Naive B cell (primary cell): ENCODE measurements around the gene ZNF683. TPM values are rescaled to one million over a fixed set of nuclear protein-coding genes. Genes with fewer than 3 reads are reported as not detected.
"Not testable (repeated sequence)": the region's sequence is repeated elsewhere in the genome, so short reads cannot be mapped to it uniquely, and the experiment has no call there.

ENCODE experiments used
- ATAC-seq, 2 donors: fragments of 150-1000 bp; cut with Tn5 transposase; 2 replicates each; pipeline ENCODE4 v1.10.0; 2021; ENCODE audit warnings: low read depth in 2 of 2, mild to moderate bottlenecking in 2 of 2, moderate library complexity in 2 of 2
- DNase-seq: peaks from one replicate; pipeline ENCODE4 v3.0.0; 2022
- H3K27ac Mint-ChIP-seq, 6 donors: one replicate each; pipeline ENCODE4 v1.8.0; 2020 to 2022; ENCODE audit warnings: mild to moderate bottlenecking in 6 of 6, mixed read lengths in 6 of 6, moderate library complexity in 5 of 6, inconsistent platforms in 2 of 6
- H3K27me3 Mint-ChIP-seq, 3 donors: one replicate each; pipeline ENCODE4 v1.8.0; 2021 to 2022; ENCODE audit warnings: mixed read lengths in 3 of 3, mild to moderate bottlenecking in 1 of 3
- H3K36me3 Mint-ChIP-seq, 2 donors: one replicate each; pipeline ENCODE4 v1.8.0; 2020 to 2022; ENCODE audit warnings: mixed read lengths in 2 of 2, inconsistent platforms in 1 of 2, mild to moderate bottlenecking in 1 of 2
- H3K4me1 Mint-ChIP-seq, 3 donors: one replicate each; pipeline ENCODE4 v1.8.0; 2020 to 2022; ENCODE audit warnings: mixed read lengths in 3 of 3, inconsistent platforms in 1 of 3, mild to moderate bottlenecking in 1 of 3, moderate library complexity in 1 of 3
- H3K4me3 Mint-ChIP-seq, 8 donors: one replicate each; pipeline ENCODE4 v1.8.0; 2020 to 2022; ENCODE audit warnings: mild to moderate bottlenecking in 8 of 8, mixed read lengths in 8 of 8, moderate library complexity in 8 of 8, inconsistent platforms in 2 of 8
- H3K9me3 Mint-ChIP-seq, 7 donors: one replicate each; pipeline ENCODE4 v1.8.0; 2020 to 2022; ENCODE audit warnings: mixed read lengths in 7 of 7, mild to moderate bottlenecking in 5 of 7, inconsistent platforms in 2 of 7, moderate library complexity in 1 of 7
- polyA plus RNA-seq, 6 donors: library from polyadenylated mRNA; unstranded; fragments of 300-500 nt; fragmentation: Illumina TruSeq; gene quantifications; one replicate each; pipeline ENCODE4 v1.2.3, GENCODE V29; 2021; ENCODE audit warnings: low read depth in 6 of 6

Gene ZNF683
- polyA plus RNA-seq, 6 donors from 2014 or later = not detected

DNA sequence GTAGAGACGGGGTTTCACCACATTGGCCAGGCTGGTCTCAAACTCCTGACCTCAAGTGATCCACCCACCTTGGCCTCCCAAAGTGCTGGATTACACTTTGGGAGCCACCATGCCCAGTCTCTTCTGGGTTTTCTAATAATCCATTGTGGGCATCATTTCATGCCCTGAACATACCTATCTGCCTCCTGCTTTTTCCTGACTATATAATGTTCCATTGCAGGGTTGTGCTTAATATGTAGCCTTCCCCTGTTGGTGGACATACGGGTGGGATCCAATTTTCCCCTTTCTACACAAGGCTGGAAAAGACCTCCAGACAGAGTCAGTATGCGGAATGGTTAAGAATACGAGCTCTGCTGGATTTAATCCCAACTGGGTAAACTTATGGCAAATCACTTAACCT lies 3.5 kb upstream of the ZNF683 start:
- H3K9me3 Mint-ChIP-seq = peaks cover 0 to 2% (median 0%) of the 10 kb centered on the region in 7 donors
- no peaks in the 10 kb centered on the region for H3K36me3 Mint-ChIP-seq
- H3K4me1 Mint-ChIP-seq = peaks cover 26 to 38% (median 35%) of the 10 kb centered on the region in 3 donors
- H3K27ac Mint-ChIP-seq = peak overlapping the region in 1 of 6 donors; percentile 65
- no peak overlapping the region for H3K4me3 Mint-ChIP-seq
- DNase-seq = no peak
- H3K27me3 Mint-ChIP-seq = peaks cover 0 to 3% (median 0%) of the 10 kb centered on the region in 3 donors
- no peak for ATAC-seq

DNA sequence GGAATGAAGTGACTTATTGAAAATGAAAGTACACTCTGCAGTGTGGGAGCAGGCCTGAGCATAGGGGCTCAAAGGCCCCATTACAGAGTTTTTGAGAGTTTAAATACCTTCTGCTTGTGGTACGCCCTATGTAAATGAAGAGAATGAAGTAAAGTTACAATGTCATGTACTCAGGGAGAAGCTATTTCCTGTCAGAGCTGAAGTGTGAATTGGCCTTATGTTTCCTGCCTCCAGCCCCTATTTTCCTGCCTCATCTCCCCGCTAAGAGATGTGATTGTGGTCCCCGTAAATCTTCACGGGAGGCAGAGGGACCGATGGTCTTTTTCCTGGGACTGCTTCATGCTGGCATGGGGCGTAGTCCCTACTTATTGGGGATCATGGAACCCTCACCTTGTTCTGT lies 2.5 kb upstream of the ZNF683 start:
- DNase-seq (no peak), ATAC-seq (no peak)
- Mint-ChIP-seq H3K4me1 (peaks cover 26 to 38% (median 35%) of the 10 kb centered on the region in 3 donors), H3K4me3 (no peak overlapping the region), H3K36me3 (no peaks in the 10 kb centered on the region), H3K27ac (peak overlapping the region in 1 of 6 donors; percentile 69), H3K27me3 (peaks cover 0 to 10% (median 0%) of the 10 kb centered on the region in 3 donors), H3K9me3 (peaks cover 0 to 4% (median 0%) of the 10 kb centered on the region in 7 donors)

DNA sequence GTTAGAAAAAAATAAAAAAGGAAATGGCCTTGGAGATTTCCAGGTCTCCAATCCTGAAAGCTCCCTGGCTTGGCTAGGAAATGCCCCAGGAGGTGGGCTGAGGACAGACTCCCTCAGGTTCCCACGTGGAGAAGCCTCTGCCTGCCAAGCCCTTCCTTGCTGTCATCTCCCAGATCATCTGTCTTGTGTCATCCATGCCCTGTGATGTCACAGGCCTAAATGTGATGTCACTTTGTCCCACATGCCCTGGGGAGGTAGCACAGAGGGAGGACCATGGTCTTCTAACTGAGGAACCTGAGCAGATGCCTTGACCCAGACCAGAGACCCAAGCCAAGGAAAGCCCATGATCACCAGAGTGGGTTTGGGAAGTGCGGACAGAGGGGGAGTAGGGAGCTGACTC lies 1.8 kb upstream of the ZNF683 start:
- not testable (repeated sequence) for DNase-seq, H3K9me3 Mint-ChIP-seq, H3K36me3 Mint-ChIP-seq, ATAC-seq, H3K27ac Mint-ChIP-seq, H3K4me3 Mint-ChIP-seq, H3K27me3 Mint-ChIP-seq
- peaks cover 26 to 38% (median 35%) of the 10 kb centered on the region in 3 donors for H3K4me1 Mint-ChIP-seq

DNA sequence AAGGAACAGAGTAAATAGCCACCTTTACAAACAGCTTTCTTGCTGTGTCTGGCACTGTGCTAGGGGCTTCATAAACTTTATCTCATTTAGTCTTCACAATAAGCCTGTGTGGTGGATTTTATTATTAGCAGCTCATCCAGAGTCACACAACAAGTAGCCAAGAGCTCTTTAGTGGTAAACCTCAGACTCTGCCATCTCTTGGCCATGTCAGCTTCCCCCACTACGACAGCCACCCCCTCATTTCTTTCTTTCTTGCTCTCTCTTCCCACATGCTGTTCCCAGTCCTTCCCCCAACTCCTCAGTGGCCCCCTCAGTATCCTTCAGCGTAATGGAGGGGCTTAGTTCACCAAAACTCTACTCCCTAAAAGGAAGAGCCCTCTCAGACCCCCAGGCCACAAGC lies 1.2 kb upstream of the ZNF683 start:
- H3K9me3 Mint-ChIP-seq = peaks cover 0 to 4% (median 0%) of the 10 kb centered on the region in 7 donors
- DNase-seq = no peak
- peaks cover 0 to 10% (median 0%) of the 10 kb centered on the region in 3 donors for H3K27me3 Mint-ChIP-seq
- H3K4me3 Mint-ChIP-seq = no peak overlapping the region
- peak overlapping the region in 1 of 6 donors; percentile 12 for H3K27ac Mint-ChIP-seq
- ATAC-seq = no peak
- H3K36me3 Mint-ChIP-seq = no peaks in the 10 kb centered on the region
- peaks cover 25 to 34% (median 34%) of the 10 kb centered on the region in 3 donors for H3K4me1 Mint-ChIP-seq

DNA sequence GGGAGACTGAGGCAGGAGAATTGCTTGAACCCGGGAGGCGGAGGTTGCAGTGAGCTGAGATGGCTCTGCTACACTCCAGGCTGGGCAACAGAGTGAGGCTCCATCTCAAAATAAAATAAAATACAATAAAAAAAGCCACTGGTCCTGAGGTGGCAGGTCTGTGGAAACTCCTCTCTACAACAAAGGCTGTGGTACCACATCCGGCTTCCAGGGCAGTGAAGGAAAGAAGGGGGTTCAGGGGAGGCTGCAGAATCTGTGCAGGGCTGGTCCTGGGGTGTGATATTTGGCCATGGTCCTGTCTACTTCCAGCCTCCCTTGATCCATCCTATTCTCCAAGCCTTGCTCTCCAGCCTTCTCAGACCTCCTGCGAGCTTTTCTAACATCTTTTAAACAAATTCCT lies 731 bp upstream of the ZNF683 start:
- H3K4me1 Mint-ChIP-seq = peaks cover 20 to 29% (median 29%) of the 10 kb centered on the region in 3 donors
- no peaks in the 10 kb centered on the region for H3K36me3 Mint-ChIP-seq
- DNase-seq (no peak), ATAC-seq (no peak)
- peak overlapping the region in 1 of 6 donors; percentile 66 for H3K27ac Mint-ChIP-seq
- H3K27me3 Mint-ChIP-seq = peaks cover 0 to 10% (median 0%) of the 10 kb centered on the region in 3 donors
- H3K9me3 Mint-ChIP-seq = peaks cover 0 to 4% (median 0%) of the 10 kb centered on the region in 7 donors
- H3K4me3 Mint-ChIP-seq = peak overlapping the region in 1 of 8 donors; percentile 60

DNA sequence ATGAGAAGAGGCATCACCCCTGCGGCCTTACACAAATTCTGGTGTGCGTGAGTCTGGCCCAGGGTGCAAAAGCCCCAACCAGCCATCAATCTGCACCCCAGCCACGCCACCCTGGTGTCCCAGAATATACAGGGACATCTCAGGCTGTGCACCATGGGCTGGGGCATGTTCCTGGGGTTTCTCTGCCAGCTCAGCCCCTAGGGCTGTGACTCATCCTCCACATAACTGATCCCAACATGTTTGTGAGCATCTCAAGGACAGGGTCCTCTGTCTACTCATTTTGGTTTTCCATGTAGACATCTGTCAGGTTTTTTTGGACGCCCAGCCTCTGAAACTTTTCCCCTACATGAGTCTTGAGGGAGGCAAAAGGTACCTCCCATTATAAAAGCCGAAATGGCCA lies 511 bp downstream of the ZNF683 start:
- Mint-ChIP-seq H3K36me3 (no peaks in the 10 kb centered on the region), H3K9me3 (peaks cover 0 to 4% (median 0%) of the 10 kb centered on the region in 7 donors), H3K27me3 (peaks cover 0 to 19% (median 6%) of the 10 kb centered on the region in 3 donors), H3K4me1 (peaks cover 14 to 21% (median 20%) of the 10 kb centered on the region in 3 donors), H3K27ac (no peak overlapping the region), H3K4me3 (no peak overlapping the region)
- DNase-seq (no peak), ATAC-seq (no peak)

DNA sequence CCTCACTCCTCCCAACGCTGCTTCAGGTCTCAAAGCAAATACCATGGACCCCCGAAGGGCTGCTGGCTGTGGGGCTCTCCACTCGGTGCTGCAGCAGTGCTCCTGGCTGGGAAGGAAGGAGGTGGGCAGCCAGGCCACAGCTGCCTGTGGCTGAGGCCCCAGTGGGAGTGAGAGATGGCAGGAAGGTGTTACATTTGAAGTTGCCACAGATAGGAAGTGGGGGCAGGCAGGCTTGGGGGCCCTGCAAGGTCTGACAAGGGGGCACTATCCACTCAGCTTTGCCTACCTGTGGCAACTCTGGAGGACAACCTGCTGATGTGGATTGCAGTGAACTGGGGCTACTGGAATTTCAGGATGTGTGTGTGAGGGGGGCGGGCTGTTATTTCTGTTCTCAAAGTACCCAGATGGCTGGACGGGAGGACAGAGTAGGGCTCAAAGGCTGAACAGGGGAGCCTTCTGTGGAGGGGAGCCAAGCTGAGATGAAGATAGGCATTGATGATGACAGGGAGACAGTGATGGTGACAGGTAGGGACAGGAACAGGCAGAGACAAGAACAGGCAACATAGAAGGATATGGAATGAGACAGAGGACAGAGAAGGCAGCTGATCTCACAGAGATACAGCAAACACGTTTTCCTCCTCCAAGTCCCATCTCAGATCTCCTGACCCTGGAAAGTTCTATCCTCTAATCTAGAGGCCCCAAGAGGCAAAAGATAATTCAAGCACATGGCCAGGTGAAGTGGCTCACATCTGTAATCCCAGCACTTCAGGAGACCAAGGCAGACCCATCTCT lies 1.8 kb downstream of the ZNF683 start:
- no peak for ATAC-seq
- Mint-ChIP-seq H3K4me3 (peak overlapping the region in 1 of 8 donors; percentile 7), H3K9me3 (peaks cover 0 to 4% (median 0%) of the 10 kb centered on the region in 7 donors)

DNA sequence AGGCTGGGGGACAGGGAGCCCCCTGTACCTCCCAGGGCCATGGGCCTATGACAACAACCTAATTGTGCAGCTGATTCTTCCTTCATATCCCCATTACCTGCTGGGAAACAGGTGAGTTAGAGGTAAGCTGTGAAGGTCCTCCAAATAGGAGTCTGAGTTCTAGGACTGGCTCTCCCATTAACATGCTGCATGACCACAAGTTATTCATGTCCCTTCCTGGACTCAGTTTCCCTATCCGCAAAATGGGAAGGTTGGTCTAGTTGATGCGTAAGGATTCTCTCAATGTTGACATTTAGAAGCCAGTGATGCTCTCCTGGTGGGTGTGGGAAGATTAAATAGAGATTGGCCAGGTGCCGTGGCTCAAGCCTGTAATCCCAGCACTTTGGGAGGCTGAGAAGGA lies 4.1 kb downstream of the ZNF683 start:
- no peak overlapping the region for H3K27ac Mint-ChIP-seq
- H3K9me3 Mint-ChIP-seq = peaks cover 0 to 4% (median 0%) of the 10 kb centered on the region in 7 donors
- no peak for DNase-seq
- ATAC-seq = no peak
- no peaks in the 10 kb centered on the region for H3K36me3 Mint-ChIP-seq
- peaks cover 4 to 7% (median 6%) of the 10 kb centered on the region in 3 donors for H3K4me1 Mint-ChIP-seq
- peaks cover 13 to 36% (median 16%) of the 10 kb centered on the region in 3 donors for H3K27me3 Mint-ChIP-seq
- H3K4me3 Mint-ChIP-seq = peak overlapping the region in 1 of 8 donors; percentile 52

More for the DNA sequence above, 1.8 kb downstream of the ZNF683 start:
- Mint-ChIP-seq H3K27ac (peak overlapping the region in 1 of 6 donors; percentile 8), H3K27me3 (peaks cover 0 to 25% (median 7%) of the 10 kb centered on the region in 3 donors), H3K36me3 (no peaks in the 10 kb centered on the region), H3K4me1 (peaks cover 14 to 21% (median 19%) of the 10 kb centered on the region in 3 donors)
- DNase-seq = no peak

DNA sequence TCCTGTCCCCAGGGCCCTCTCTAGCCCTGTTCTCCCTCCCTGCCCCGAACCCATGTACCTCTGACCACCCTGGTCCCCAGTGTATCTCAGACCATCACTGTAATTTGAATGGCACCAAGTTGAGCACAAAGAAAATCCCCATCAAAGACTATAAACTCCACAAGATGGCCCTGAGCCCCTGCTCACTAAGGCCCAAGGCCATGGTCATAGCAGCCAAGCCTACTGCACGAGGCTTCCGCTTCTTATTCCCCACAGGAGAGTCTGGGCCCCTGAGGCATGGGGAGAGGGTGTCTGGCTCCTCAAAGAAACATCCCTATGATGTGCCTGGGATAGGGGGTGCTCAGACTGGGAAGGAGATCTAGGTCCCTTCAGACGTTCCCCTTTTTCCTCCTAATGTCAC lies 4.5 kb downstream of the ZNF683 start:
- Mint-ChIP-seq H3K4me1 (peaks cover 4 to 10% (median 10%) of the 10 kb centered on the region in 3 donors), H3K27ac (peak overlapping the region in 1 of 6 donors; percentile 38), H3K27me3 (peaks cover 13 to 36% (median 21%) of the 10 kb centered on the region in 3 donors), H3K4me3 (no peak overlapping the region), H3K9me3 (peaks cover 0 to 4% (median 0%) of the 10 kb centered on the region in 7 donors), H3K36me3 (no peaks in the 10 kb centered on the region)
- DNase-seq = no peak
- no peak for ATAC-seq

DNA sequence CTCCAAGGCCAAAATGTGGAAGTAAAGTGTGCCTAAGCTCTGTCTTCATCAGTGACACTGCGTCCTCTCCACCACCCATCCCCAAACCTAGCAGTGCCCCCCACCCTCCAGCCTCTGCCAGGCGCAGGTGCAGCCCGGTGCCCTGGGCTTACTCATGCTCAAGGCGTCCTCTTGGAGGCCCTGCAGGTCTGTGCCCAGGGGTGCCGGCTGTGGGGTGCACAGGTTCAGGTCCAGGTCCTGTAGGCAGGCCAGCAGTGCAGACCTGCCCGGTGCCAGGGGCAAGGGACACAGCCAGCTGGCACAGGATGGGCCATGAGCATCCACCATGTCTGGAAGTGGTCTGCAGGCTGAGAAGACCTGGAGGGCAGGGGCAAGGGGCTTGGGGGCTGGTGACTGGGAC lies 5.1 kb downstream of the ZNF683 start:
- H3K27ac Mint-ChIP-seq = no peak overlapping the region
- H3K4me1 Mint-ChIP-seq = peaks cover 2 to 10% (median 10%) of the 10 kb centered on the region in 3 donors
- DNase-seq (no peak), ATAC-seq (no peak)
- H3K36me3 Mint-ChIP-seq = no peaks in the 10 kb centered on the region
- H3K9me3 Mint-ChIP-seq = peaks cover 0 to 4% (median 0%) of the 10 kb centered on the region in 7 donors
- H3K27me3 Mint-ChIP-seq = peaks cover 13 to 36% (median 22%) of the 10 kb centered on the region in 3 donors
- no peak overlapping the region for H3K4me3 Mint-ChIP-seq

DNA sequence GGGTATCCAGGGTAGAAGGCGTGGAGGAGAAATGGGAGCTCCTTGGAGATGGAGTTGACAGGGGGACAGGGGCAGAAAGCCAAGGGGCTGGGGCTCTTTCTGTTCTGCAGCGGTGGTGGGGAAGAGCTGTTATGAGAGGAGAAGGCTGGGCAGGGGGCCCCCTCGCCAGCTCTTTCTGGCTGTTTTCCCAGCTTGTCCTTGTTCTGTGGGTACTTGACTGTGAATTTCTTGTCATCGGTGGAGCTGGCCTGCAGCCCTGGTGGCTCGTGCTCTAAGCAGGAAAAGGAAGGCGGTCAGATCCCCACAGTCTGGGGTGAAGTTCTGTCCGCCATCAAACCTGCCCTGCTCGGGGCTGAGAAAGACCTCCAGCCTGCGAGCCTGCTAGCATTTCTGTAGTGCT lies 7.6 kb downstream of the ZNF683 start:
- H3K4me1 Mint-ChIP-seq = peaks cover 20 to 28% (median 27%) of the 10 kb centered on the region in 3 donors
- DNase-seq (no peak), ATAC-seq (no peak)
- H3K9me3 Mint-ChIP-seq = peaks cover 0 to 1% (median 0%) of the 10 kb centered on the region in 7 donors
- H3K27ac Mint-ChIP-seq = peak overlapping the region in 1 of 6 donors; percentile 48
- H3K36me3 Mint-ChIP-seq = no peaks in the 10 kb centered on the region
- peaks cover 18 to 50% (median 46%) of the 10 kb centered on the region in 3 donors for H3K27me3 Mint-ChIP-seq
- no peak overlapping the region for H3K4me3 Mint-ChIP-seq

DNA sequence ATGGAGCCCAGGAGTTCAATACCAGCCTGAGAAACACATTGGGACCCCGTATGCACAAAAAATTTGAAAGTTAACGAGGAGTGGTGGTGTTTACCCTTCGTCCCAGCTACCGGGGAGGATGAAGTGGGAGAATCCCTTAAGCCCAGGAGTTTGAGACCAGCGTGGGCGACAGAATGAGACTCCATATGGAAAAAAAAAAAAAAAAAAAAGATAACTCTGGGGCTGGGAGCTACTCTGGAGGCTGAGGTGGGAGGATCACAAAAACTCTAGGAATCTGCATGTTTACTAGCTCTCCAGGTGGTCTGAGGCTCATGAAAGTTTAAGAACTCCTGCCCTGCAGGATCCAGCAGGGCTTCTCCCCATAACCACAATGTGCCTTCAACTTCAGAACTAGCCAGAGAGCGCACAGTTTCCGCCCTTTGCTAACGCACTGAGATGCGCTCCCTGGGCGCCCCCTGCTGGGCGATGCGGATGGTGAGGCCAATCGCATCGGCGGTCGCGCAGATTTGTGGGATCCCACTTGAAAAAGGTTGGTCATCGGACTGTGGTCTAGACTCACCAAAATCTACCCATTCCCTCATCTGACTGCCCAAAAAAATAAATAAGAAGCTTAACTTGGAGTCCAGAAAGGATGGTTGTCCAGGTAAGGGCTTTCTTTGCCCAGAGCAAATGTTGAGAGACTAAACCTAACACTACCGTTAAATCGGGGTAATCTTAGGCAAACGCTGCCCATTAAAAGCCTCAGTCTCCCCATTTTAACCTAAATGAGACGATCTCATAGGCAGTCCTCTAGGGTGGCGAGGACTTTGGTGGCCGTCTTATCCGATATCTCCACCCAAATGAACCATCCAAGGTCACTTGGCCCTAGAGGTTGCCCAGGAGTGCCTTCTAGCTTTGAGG lies 8.8 kb downstream of the ZNF683 start:
- peaks cover 24 to 35% (median 30%) of the 10 kb centered on the region in 3 donors for H3K4me1 Mint-ChIP-seq
- peak overlapping the region in 2 of 8 donors; percentile 16 to 40 for H3K4me3 Mint-ChIP-seq
- peaks cover 0 to 1% (median 0%) of the 10 kb centered on the region in 7 donors for H3K9me3 Mint-ChIP-seq
- ATAC-seq (peak; percentile 87 to 88), DNase-seq (peak; percentile 82)
- no peak overlapping the region for H3K27ac Mint-ChIP-seq
- peaks cover 18 to 62% (median 58%) of the 10 kb centered on the region in 3 donors for H3K27me3 Mint-ChIP-seq
- H3K36me3 Mint-ChIP-seq = no peaks in the 10 kb centered on the region

DNA sequence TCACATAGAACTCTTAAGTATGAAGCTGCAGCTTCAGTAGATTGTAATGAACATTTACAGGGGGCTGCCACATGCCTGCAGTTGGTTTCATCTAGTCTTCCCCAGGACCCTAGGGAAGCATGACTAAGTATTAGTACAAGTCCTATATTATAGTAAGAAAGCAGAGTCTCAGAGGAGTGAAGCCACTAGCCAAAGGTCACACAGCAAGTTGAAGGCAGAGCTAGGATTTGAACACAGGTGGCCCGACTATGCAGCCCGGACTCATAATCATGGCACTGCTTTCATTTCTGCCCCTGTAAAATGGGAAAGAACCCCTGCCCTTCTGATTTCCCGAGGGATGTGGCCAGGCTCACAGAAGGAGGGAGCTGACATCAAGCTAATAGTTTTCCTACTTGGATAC lies 10.2 kb downstream of the ZNF683 start:
- peaks cover 24 to 35% (median 30%) of the 10 kb centered on the region in 3 donors for H3K4me1 Mint-ChIP-seq
- H3K36me3 Mint-ChIP-seq = no peaks in the 10 kb centered on the region
- H3K27me3 Mint-ChIP-seq = peaks cover 18 to 64% (median 58%) of the 10 kb centered on the region in 3 donors
- no peak for DNase-seq
- ATAC-seq = no peak
- H3K9me3 Mint-ChIP-seq = peaks cover 0 to 1% (median 0%) of the 10 kb centered on the region in 7 donors
- H3K4me3 Mint-ChIP-seq = peak overlapping the region in 4 of 8 donors; percentile 22 to 79 (median 72)
- peak overlapping the region in 1 of 6 donors; percentile 90 for H3K27ac Mint-ChIP-seq
